ENCODE results near the gene ARMC10.
"Not testable (repeated sequence)": the region's sequence is repeated elsewhere in the genome, so short reads cannot be mapped to it uniquely, and the experiment has no call there.

DNA sequence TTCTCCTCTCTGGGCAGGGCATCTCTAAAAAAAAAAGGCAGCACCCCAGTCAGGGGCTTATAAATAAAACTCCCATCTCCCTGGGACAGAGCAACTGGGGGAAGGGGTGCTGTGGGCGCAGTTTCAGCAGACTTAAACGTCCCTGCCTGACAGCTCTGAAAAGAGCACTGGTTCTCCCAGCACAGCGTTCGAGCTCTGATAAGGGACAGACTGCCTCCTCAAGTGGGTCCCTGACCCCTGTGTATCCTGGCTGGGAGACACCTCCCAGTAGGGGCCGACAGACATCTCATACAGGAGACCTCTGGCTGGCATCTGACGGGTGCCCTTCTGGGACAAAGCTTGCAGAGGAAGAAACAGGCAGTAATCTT lies 31.7 kb downstream of the ARMC10 start:
- TF ChIP-seq EZH2 (IDR thresholded peaks at IDR 0.05); POLR2AphosphoS5 (IDR thresholded peaks at IDR 0.05; ENCODE audit: borderline replicate concordance, low read depth, low read length); FOXP2 (optimal IDR thresholded peaks at IDR 0.05; ENCODE audit: control extremely low read depth, extremely low read length, insufficient read depth): not testable (repeated sequence)
